B cell (primary cell): ENCODE measurements around the gene GIPC1. TPM values are rescaled to one million over a fixed set of nuclear protein-coding genes. Genes with fewer than 3 reads are reported as not detected.

Source experiments
- ATAC-seq: fragments of 200-7000 bp; cut with Tn5 transposase; one replicate; pipeline ENCODE4 v1.10.0; 2021; ENCODE audit warnings: low read depth, mild to moderate bottlenecking, moderate number of reproducible peaks, moderate library complexity
- CTCF ChIA-PET: fragments of 350-600 bp; sonication (Branson Sonifier 250); formaldehyde crosslinking; loops from one replicate; lab custom pipeline; 2021; ENCODE audit warnings: antibody characterized with exemption, inconsistent platforms; lab: Charles Lee
- POLR2A ChIA-PET: fragments of 350-600 bp; sonication (Branson Sonifier 250); formaldehyde crosslinking; loops from one replicate; lab custom pipeline; 2021; ENCODE audit warnings: antibody characterized with exemption; lab: Charles Lee
- DNase-seq: peaks from one replicate; pipeline ENCODE4 v3.0.0; 2013
- H2AFZ ChIP-seq: 2 replicates; pipeline ENCODE4 v1.6.1; 2012; ENCODE audit warnings: mild to moderate bottlenecking, low read depth, low read length; ENCODE audit not compliant: insufficient read depth, poor library complexity, severe bottlenecking
- H3K27ac ChIP-seq, 2 donors: 1 replicate in 1 of 2; 2 replicates in 1 of 2; pipeline ENCODE4 v1.5.1; 2012 to 2013; ENCODE audit warnings: low read length in 2 of 2, mild to moderate bottlenecking in 2 of 2, moderate library complexity in 1 of 2
- H3K27me3 ChIP-seq, 4 experiments: fragments of 200-600 bp in 1 of 4; sonication (generic) in 1 of 4; replicated peaks in 1 of 4; 1 replicate in 2 of 4; 2 replicates in 2 of 4; pipeline versions ENCODE4 v1.6.1 to v1.7.0; 2013 to 2016; ENCODE audit warnings: low read length in 3 of 4, mild to moderate bottlenecking in 2 of 4, mixed read lengths in 1 of 4, moderate library complexity in 1 of 4; ENCODE audit not compliant: insufficient read depth in 4 of 4, control insufficient read depth in 3 of 4; ENCODE audit errors: control extremely low read depth in 1 of 4
- H3K36me3 ChIP-seq, 2 experiments: replicated peaks in 1 of 2; 1 replicate in 1 of 2; 2 replicates in 1 of 2; pipeline versions ENCODE4 v1.6.1 to v1.7.1; 2013; ENCODE audit warnings: low read length in 1 of 2; ENCODE audit not compliant: insufficient read depth in 2 of 2, control insufficient read depth in 1 of 2; ENCODE audit errors: control extremely low read depth in 1 of 2, extremely low read depth in 1 of 2
- H3K4me1 ChIP-seq, 2 donors: fragments of 200-600 bp in 1 of 2; sonication (generic) in 1 of 2; 1 replicate in 1 of 2; 2 replicates in 1 of 2; pipeline versions ENCODE4 v1.5.1 to v1.6.1; 2013 to 2017; ENCODE audit warnings: low read length in 2 of 2; ENCODE audit not compliant: control insufficient read depth in 2 of 2, insufficient read depth in 2 of 2
- H3K4me2 ChIP-seq: replicated peaks from 2 replicates; pipeline ENCODE3; 2012; ENCODE audit warnings: mild to moderate bottlenecking, low read depth, low read length; ENCODE audit not compliant: poor library complexity, severe bottlenecking
- H3K4me3 ChIP-seq, 5 experiments: fragments of 200-600 bp in 1 of 5; sonication (generic) in 1 of 5; 1 replicate in 3 of 5; 2 replicates in 2 of 5; pipeline versions ENCODE4 v1.5.1 to v1.7.0; 2011 to 2016; ENCODE audit warnings: low read length in 4 of 5, mild to moderate bottlenecking in 4 of 5, low read depth in 2 of 5, control low read depth in 1 of 5, moderate library complexity in 1 of 5; ENCODE audit not compliant: insufficient read depth in 1 of 5; ENCODE audit errors: control extremely low read depth in 1 of 5, extremely low read depth in 1 of 5
- H3K79me2 ChIP-seq: fragments of 200-600 bp; sonication (generic); one replicate; pipeline ENCODE4 v1.6.0; 2016; ENCODE audit warnings: low read length; ENCODE audit not compliant: control insufficient read depth, insufficient read depth
- H3K9ac ChIP-seq: fragments of 200-600 bp; sonication (generic); 2 replicates; pipeline ENCODE4 v1.6.1; 2017; ENCODE audit warnings: mild to moderate bottlenecking, low read length, moderate library complexity
- H3K9me3 ChIP-seq, 3 donors: one replicate each; pipeline versions ENCODE4 v1.6.1 to v1.7.1; 2013; ENCODE audit warnings: low read length in 2 of 3; ENCODE audit not compliant: control insufficient read depth in 2 of 3, insufficient read depth in 1 of 3; ENCODE audit errors: control extremely low read depth in 1 of 3
- H4K20me1 ChIP-seq: 2 replicates; pipeline ENCODE4 v1.6.0; 2012; ENCODE audit warnings: mild to moderate bottlenecking, low read length; ENCODE audit not compliant: insufficient read depth, control insufficient read depth, poor library complexity, severe bottlenecking
- H3K27ac Mint-ChIP-seq: one replicate; pipeline ENCODE4 v1.8.0; 2021; ENCODE audit warnings: mixed read lengths
- H3K27me3 Mint-ChIP-seq: one replicate; pipeline ENCODE4 v1.8.0; 2021; ENCODE audit warnings: mixed read lengths
- H3K4me1 Mint-ChIP-seq: one replicate; pipeline ENCODE4 v1.8.0; 2021; ENCODE audit warnings: mixed read lengths
- H3K4me3 Mint-ChIP-seq: one replicate; pipeline ENCODE4 v1.8.0; 2021; ENCODE audit warnings: mixed read lengths
- H3K9me3 Mint-ChIP-seq: one replicate; pipeline ENCODE4 v1.8.0; 2022; ENCODE audit warnings: mixed read lengths; ENCODE audit not compliant: insufficient read depth
- EZH2 ChIP-seq: IDR thresholded peaks from 2 replicates; pipeline ENCODE4 v1.6.1; 2012; ENCODE audit warnings: borderline replicate concordance, low read depth, mild to moderate bottlenecking, moderate library complexity, low read length; ENCODE audit not compliant: insufficient read depth, poor library complexity, severe bottlenecking
- WGBS: methylation state at CpG from one replicate; pipeline ENCODE4 v1.1.5; 2013; ENCODE audit warnings: missing lambda C conversion rate; ENCODE audit not compliant: insufficient coverage; 5-methylcytosine and 5-hydroxymethylcytosine counted together
- intact Hi-C: fragments of 100-400 bp; cut with micrococcal nuclease; formaldehyde crosslinking; loops from one replicate; pipeline ENCODE4 v1.10.0; 2022
- polyA plus RNA-seq: library from polyadenylated mRNA; depleted of rRNA; stranded (reverse); fragments of >200 nt; gene quantifications from 2 replicates; pipeline ENCODE4 v1.2.3, GENCODE V29; 2012
- total RNA-seq, 2 donors: library from RNA; stranded (reverse); fragments of 120-200 nt in 1 of 2; gene quantifications; 1 replicate in 1 of 2; 2 replicates in 1 of 2; pipeline versions ENCODE4 v1.2.3 to v1.2.4, GENCODE V29; 2013 to 2022
- TF ChIP-seq, protein P1 (sequence below): fragments of 200-600 bp; IDR thresholded peaks from one replicate; pipeline ENCODE4 v1.8.0; 2022; ENCODE audit warnings: antibody characterized with exemption, mild to moderate bottlenecking

The GIPC1 gene
- total and polyA plus RNA-seq, 2 donors (not counting 1 experiment from before 2014, with no cell fraction given) = 11.3 to 12.0 TPM

GRCh38 chr19:14536926-14537692 is 41.2 kb upstream of the GIPC1 start:
- intact Hi-C loops = no loop called here
- H3K27ac ChIP-seq = no peak overlapping the region
- Mint-ChIP-seq H3K27ac (no peak overlapping the region), H3K4me3 (no peak overlapping the region), H3K4me1 (peaks cover 26% of the 10 kb centered on the region), H3K9me3 (no peaks in the 10 kb centered on the region), H3K27me3 (no peaks in the 10 kb centered on the region)
- no peaks in the 10 kb centered on the region for H3K9me3 ChIP-seq
- POLR2A ChIA-PET = no interaction called here
- TF ChIP-seq, protein P1, sequence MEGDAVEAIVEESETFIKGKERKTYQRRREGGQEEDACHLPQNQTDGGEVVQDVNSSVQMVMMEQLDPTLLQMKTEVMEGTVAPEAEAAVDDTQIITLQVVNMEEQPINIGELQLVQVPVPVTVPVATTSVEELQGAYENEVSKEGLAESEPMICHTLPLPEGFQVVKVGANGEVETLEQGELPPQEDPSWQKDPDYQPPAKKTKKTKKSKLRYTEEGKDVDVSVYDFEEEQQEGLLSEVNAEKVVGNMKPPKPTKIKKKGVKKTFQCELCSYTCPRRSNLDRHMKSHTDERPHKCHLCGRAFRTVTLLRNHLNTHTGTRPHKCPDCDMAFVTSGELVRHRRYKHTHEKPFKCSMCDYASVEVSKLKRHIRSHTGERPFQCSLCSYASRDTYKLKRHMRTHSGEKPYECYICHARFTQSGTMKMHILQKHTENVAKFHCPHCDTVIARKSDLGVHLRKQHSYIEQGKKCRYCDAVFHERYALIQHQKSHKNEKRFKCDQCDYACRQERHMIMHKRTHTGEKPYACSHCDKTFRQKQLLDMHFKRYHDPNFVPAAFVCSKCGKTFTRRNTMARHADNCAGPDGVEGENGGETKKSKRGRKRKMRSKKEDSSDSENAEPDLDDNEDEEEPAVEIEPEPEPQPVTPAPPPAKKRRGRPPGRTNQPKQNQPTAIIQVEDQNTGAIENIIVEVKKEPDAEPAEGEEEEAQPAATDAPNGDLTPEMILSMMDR = no peak
- TF ChIP-seq EZH2 = no peak
- no peak overlapping the region for H2AFZ ChIP-seq
- ATAC-seq (peak; percentile 21), DNase-seq (no peak)
- CTCF ChIA-PET = interaction anchor here (0.7 to 1.0 kb wide), 2 partner anchors 14 to 27 kb away, joined by 3 read pairs; no protein-coding TSS in a partner anchor
- H3K4me3 ChIP-seq = no peak overlapping the region
- WGBS = 50% methylated on average over 11 of the region's 24 CpGs
- H3K4me1 ChIP-seq = peaks cover 0 to 1% of the 10 kb centered on the region in 2 donors
- peaks cover 85% of the 10 kb centered on the region for H3K79me2 ChIP-seq
- H3K27me3 ChIP-seq = no peaks in the 10 kb centered on the region
- peaks cover 1 to 5% of the 10 kb centered on the region in 2 experiments for H3K36me3 ChIP-seq
- H3K9ac ChIP-seq = no peak overlapping the region
- no peak overlapping the region for H3K4me2 ChIP-seq
- H4K20me1 ChIP-seq = peaks cover 30% of the 10 kb centered on the region

GRCh38 chr19:14533450-14533849 is 37.5 kb upstream of the GIPC1 start:
- H3K27ac Mint-ChIP-seq = no peak overlapping the region
- CTCF ChIA-PET = interaction anchor here (0.6 to 2.9 kb wide), 3 partner anchors 17 to 102 kb away, joined by 3 to 14 read pairs (median 3); no protein-coding TSS in a partner anchor
- H3K27me3 Mint-ChIP-seq = no peaks in the 10 kb centered on the region

More at GRCh38 chr19:14533450-14533849, 37.5 kb upstream of the GIPC1 start:
- Histone ChIP-seq H3K4me2 (no peak overlapping the region), H3K27me3 (no peaks in the 10 kb centered on the region), H3K9me3 (no peaks in the 10 kb centered on the region), H3K4me1 (peaks cover 13 to 20% of the 10 kb centered on the region in 2 donors), H3K9ac (no peak overlapping the region), H2AFZ (no peak overlapping the region), H3K4me3 (no peak overlapping the region), H4K20me1 (peaks cover 40% of the 10 kb centered on the region), H3K27ac (no peak overlapping the region), H3K79me2 (peaks cover 82% of the 10 kb centered on the region), H3K36me3 (peaks cover 1 to 5% of the 10 kb centered on the region in 2 experiments)
- WGBS = 100% methylated on average over 1 of the region's 5 CpGs
- no peaks in the 10 kb centered on the region for H3K9me3 Mint-ChIP-seq
- no peak for TF ChIP-seq EZH2
- TF ChIP-seq, protein P1 = no peak
- ATAC-seq (no peak), DNase-seq (no peak)
- intact Hi-C loops = no loop called here
- POLR2A ChIA-PET = no interaction called here
- H3K4me1 Mint-ChIP-seq = peaks cover 38% of the 10 kb centered on the region
- H3K4me3 Mint-ChIP-seq = no peak overlapping the region
